NCI-H2196 (cell line): ENCODE measurements around the gene ATG4B.

Experiments
- DNase-seq: peaks from one replicate; lab custom pipeline; 2025; ENCODE audit not compliant: unreplicated experiment; lab: John Stamatoyannopoulos, UW

Gene ATG4B

GRCh38 chr2:241637795-241638660 lies 535 bp downstream of the ATG4B start:
- DNase-seq, result no peak

GRCh38 chr2:241638940-241639339 lies 1.4 kb downstream of the ATG4B start:
- no peak for DNase-seq

- DNase-seq, result no peak
Measured at GRCh38 chr2:241639385-241639784, 1.9 kb downstream of the ATG4B start.

- no peak for DNase-seq
Measured at GRCh38 chr2:241640165-241640795, 2.8 kb downstream of the ATG4B start.

GRCh38 chr2:241641631-241642030 lies 4.1 kb downstream of the ATG4B start:
- DNase-seq, result no peak

- DNase-seq, result no peak
Measured at GRCh38 chr2:241645056-241645914, 7.8 kb downstream of the ATG4B start.

GRCh38 chr2:241645915-241646645 lies 8.6 kb downstream of the ATG4B start:
- DNase-seq, result no peak

- DNase-seq, result no peak
Measured at GRCh38 chr2:241648453-241648852, 11.0 kb downstream of the ATG4B start.

GRCh38 chr2:241649404-241649803 lies 11.9 kb downstream of the ATG4B start:
- no peak for DNase-seq

- no peak for DNase-seq
Measured at GRCh38 chr2:241649927-241650326, 12.4 kb downstream of the ATG4B start.

- no peak for DNase-seq
Measured at GRCh38 chr2:241652142-241652541, 14.6 kb downstream of the ATG4B start.

GRCh38 chr2:241652722-241653121 lies 15.2 kb downstream of the ATG4B start:
- DNase-seq, result no peak

GRCh38 chr2:241653210-241653750 lies 15.8 kb downstream of the ATG4B start:
- no peak for DNase-seq

GRCh38 chr2:241654551-241654950 lies 17.1 kb downstream of the ATG4B start:
- DNase-seq, result no peak

GRCh38 chr2:241655516-241656189 lies 18.2 kb downstream of the ATG4B start:
- no peak for DNase-seq

GRCh38 chr2:241656190-241656741 lies 18.8 kb downstream of the ATG4B start:
- DNase-seq, result no peak

- no peak for DNase-seq
Measured at GRCh38 chr2:241657786-241658254, 20.3 kb downstream of the ATG4B start.

- no peak for DNase-seq
Measured at GRCh38 chr2:241658296-241658695, 20.8 kb downstream of the ATG4B start.

GRCh38 chr2:241659150-241659739 lies 21.8 kb downstream of the ATG4B start:
- DNase-seq, result peak; percentile 74
